ENCODE measurements around the gene PMVK. TPM values are rescaled to one million over a fixed set of nuclear protein-coding genes. Genes with fewer than 3 reads are reported as not detected.

Gene PMVK
- total and polyA plus RNA-seq, 7 donors: 17.0 to 35.6 (median 24.1) TPM

DNA sequence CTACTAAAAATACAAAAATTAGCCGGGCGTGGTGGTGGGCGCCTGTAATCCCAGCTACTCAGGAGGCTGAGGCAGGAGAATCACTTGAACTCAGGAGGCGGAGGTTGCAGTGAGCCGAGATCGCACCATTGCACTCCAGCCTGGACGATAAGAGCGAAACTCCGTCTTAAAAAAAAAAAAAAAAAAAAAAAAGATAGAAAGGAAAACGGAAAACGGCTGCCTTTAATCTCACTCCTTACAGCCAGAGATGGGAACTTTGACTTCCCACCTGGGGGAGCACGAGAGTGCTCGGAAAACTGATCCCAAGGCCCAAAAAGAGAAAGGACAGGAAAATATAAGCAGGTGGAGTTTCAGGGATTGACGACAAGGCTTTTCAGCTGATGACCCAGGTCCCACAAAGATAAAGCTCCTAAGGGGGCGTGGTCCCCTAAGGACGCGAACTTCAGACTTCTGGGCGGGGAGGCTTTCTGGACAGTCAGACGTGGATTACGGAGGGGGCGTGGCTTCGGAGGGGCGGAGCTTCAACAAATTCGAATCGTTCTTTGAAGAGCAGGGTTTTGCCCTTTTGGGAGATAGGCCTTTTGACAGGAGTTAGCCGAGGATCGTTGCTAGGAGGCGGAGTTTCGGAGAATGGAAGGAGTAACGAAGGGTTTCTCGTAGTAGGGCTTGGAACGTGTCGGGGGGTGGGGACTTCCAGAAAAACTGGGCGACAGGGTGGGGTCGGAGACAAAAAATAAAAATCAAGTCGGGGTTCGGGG lies 37.0 kb upstream of the PMVK start:
- WGBS, 3 donors: 3 to 9% (median 6%) methylated on average over 31 to 37 of the region's 37 CpGs
- DNase-seq: peak; percentile 98
- TF ChIP-seq, protein P1, sequence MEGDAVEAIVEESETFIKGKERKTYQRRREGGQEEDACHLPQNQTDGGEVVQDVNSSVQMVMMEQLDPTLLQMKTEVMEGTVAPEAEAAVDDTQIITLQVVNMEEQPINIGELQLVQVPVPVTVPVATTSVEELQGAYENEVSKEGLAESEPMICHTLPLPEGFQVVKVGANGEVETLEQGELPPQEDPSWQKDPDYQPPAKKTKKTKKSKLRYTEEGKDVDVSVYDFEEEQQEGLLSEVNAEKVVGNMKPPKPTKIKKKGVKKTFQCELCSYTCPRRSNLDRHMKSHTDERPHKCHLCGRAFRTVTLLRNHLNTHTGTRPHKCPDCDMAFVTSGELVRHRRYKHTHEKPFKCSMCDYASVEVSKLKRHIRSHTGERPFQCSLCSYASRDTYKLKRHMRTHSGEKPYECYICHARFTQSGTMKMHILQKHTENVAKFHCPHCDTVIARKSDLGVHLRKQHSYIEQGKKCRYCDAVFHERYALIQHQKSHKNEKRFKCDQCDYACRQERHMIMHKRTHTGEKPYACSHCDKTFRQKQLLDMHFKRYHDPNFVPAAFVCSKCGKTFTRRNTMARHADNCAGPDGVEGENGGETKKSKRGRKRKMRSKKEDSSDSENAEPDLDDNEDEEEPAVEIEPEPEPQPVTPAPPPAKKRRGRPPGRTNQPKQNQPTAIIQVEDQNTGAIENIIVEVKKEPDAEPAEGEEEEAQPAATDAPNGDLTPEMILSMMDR (IDR thresholded peaks at IDR 0.05): no peak
- Histone ChIP-seq H3K4me3 (peak overlapping the region; percentile 84), H3K4me1 (peaks cover 49% of the 10 kb centered on the region), H3K27ac (peak overlapping the region; percentile 99), H3K9me3 (no peaks in the 10 kb centered on the region), H3K36me3 (ENCODE audit: insufficient read depth in 1 of 2, low read depth in 1 of 2) (peaks cover 0 to 12% of the 10 kb centered on the region in 2 donors), H3K27me3 (ENCODE audit: insufficient read depth in 3 of 3, low read length in 2 of 3) (no peaks in the 10 kb centered on the region)
- intact Hi-C loops (cut with DNase I): loop anchor here (2.0 to 5.0 kb wide), 3 partner anchors 29 to 109 kb away; partner anchors contain the start of gene ZBTB7B (in 1 of the 2)
- peak; percentile 62 to 72 (median 65) for ATAC-seq

DNA sequence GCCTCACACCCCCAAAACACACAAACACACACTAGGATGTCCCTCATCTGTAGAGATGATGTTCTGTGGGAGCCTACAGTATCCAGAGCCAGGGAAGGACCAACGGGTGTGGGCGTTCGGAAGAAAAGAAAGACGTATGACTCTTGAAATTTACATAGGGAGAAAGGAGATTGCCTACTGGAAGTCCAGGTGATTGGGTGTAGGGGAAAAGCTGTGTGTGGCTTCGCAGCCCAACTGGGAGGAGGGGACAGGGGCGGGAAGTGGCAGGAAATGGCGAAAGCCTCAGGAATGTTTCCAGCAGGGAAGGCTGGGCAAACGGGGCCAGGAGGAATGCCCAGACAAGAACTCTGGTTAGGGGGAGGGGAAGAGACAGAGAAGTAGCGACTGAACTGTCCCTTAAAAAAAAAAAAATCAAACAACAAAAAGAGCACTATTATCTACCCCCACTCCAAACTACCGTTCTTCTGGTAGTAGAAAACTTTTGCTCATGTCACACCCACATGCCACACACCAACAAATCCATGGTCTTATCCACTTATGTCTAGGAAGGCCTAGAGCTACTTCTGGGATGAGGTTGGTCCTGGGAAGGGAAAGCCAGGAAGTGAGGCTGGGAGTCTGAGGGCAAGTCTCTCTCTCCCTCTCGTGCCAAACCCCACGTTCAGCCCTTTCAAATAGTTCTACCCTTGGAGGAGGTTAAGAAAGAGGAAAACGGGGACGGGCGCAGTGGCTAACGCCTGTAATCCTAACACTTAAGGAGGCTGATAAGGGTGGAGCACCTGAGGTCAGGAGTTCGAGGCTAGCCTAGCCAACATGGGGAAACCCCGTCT lies 36.2 kb upstream of the PMVK start:
- Histone ChIP-seq H3K27ac (peak overlapping the region; percentile 99), H3K4me1 (peaks cover 50% of the 10 kb centered on the region), H3K4me3 (peak overlapping the region; percentile 84), H3K36me3 (ENCODE audit: insufficient read depth in 1 of 2, low read depth in 1 of 2) (peaks cover 0 to 16% of the 10 kb centered on the region in 2 donors), H3K27me3 (ENCODE audit: insufficient read depth in 3 of 3, low read length in 2 of 3) (no peaks in the 10 kb centered on the region), H3K9me3 (no peaks in the 10 kb centered on the region)
- TF ChIP-seq, protein P1 (IDR thresholded peaks at IDR 0.05): no peak
- intact Hi-C loops (cut with DNase I): loop anchor here (5.0 kb wide), 2 partner anchors 40 to 110 kb away; no protein-coding TSS in a partner anchor
- DNase-seq (peak; percentile 68 to 74), ATAC-seq (peak in 3 of 4 donors; percentile 9 to 23 (median 10))
- WGBS, 3 donors: 23 to 34% (median 25%) methylated on average over 18 of the region's 18 CpGs

DNA sequence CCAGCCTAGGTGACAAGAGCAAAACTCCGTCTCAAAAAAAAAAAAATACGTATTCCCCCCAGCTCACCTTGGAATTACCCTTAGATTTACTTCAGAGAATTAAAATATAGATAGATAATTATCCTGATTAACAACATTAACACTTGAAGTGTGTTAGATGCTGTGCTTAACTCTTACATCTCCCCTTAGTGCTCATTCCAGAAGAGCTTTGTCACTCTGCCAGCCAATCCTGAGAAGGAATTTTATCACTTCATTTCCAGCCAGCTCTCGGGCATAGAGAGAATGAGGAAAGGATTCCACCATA lies 35.6 kb upstream of the PMVK start:
- TF ChIP-seq, protein P1 (IDR thresholded peaks at IDR 0.05): no peak
- DNase-seq (no peak), ATAC-seq (no peak)
- H3K27me3 ChIP-seq (ENCODE audit: insufficient read depth in 3 of 3, low read length in 2 of 3): no peaks in the 10 kb centered on the region
- H3K4me3 ChIP-seq: peak overlapping the region; percentile 84
- intact Hi-C loops (cut with DNase I): loop anchor here (5.0 kb wide), 2 partner anchors 40 to 110 kb away; no protein-coding TSS in a partner anchor
- H3K4me1 ChIP-seq: peaks cover 54% of the 10 kb centered on the region
- peaks cover 0 to 21% of the 10 kb centered on the region in 2 donors for H3K36me3 ChIP-seq (ENCODE audit: insufficient read depth in 1 of 2, low read depth in 1 of 2)
- H3K9me3 ChIP-seq: no peaks in the 10 kb centered on the region
- H3K27ac ChIP-seq: peak overlapping the region; percentile 99
- 49 to 60% (median 58%) methylated on average over 3 of the region's 3 CpGs for WGBS, 3 donors

DNA sequence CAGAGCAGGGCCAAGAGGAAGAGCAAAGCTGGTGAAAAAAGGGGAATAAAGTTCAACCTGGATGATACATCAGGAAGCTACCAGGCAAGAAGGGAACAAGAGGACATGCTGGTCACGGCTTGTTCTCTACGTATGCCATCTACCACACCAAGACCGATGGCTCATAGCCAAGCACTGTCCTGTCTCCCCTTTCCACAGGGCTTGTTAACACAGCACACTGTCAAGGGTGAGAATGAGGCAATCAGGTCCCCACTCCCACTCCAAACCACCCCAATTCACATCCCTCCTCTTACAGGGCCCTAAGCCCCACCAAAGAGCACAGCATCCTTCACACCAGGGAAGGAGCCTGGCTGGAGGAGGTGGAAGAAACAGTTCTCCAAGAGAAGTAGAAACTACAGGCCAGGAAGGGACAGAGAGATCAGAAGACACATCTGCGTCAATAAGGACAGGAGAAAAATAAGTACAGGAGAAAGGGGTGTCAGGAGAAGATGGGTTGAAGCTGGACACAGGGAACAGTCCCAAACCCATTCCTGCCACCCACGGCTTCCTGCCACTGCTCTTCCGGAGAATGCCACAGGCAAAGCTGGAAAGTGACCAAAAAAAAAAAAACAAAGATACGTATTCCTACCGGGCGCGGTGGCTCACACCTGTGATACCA lies 35.0 kb upstream of the PMVK start:
- ATAC-seq: peak in 2 of 4 donors; percentile 10 to 21
- peaks cover 0 to 28% of the 10 kb centered on the region in 2 donors for H3K36me3 ChIP-seq (ENCODE audit: insufficient read depth in 1 of 2, low read depth in 1 of 2)
- intact Hi-C loops (cut with DNase I): loop anchor here (5.0 kb wide), 2 partner anchors 41 to 111 kb away; no protein-coding TSS in a partner anchor
- peaks cover 60% of the 10 kb centered on the region for H3K4me1 ChIP-seq
- H3K9me3 ChIP-seq: no peaks in the 10 kb centered on the region
- H3K27me3 ChIP-seq (ENCODE audit: insufficient read depth in 3 of 3, low read length in 2 of 3): no peaks in the 10 kb centered on the region
- H3K4me3 ChIP-seq: peak overlapping the region; percentile 84
- WGBS, 3 donors: 30 to 34% (median 31%) methylated on average over 10 of the region's 10 CpGs
- H3K27ac ChIP-seq: peak overlapping the region; percentile 99
- TF ChIP-seq, protein P1 (IDR thresholded peaks at IDR 0.05): no peak
- peak in 1 of 2 donors; percentile 74 for DNase-seq

Data from psoas muscle (tissue), 8 donors.